SK-N-SH treated with all-trans-retinoic acid at 6 μM for 48 hours (cell line): ENCODE measurements around the gene BBS1.

ENCODE experiments used
- ATAC-seq: fragments of 200-7000 bp; cut with Tn5 transposase; 3 replicates; pipeline ENCODE4 v1.9.1; 2020; ENCODE audit warnings: mild to moderate bottlenecking, moderate library complexity
- ARNTL ChIP-seq: fragments of 450-650 bp; formaldehyde crosslinking; IDR thresholded peaks from 2 replicates; pipeline ENCODE4 v1.5.0; 2020; ENCODE audit warnings: low read depth, mild to moderate bottlenecking, moderate library complexity, borderline replicate concordance
- BACH2 ChIP-seq: fragments of 250-450 bp; sonication (Bioruptor Pico); IDR thresholded peaks from 2 replicates; pipeline ENCODE4 v1.9.0; 2021; ENCODE audit warnings: mild to moderate bottlenecking, borderline replicate concordance
- CREB5 ChIP-seq: fragments of 250-450 bp; sonication (Bioruptor Pico); IDR thresholded peaks from 2 replicates; pipeline ENCODE4 v1.5.1; 2020; ENCODE audit warnings: low read depth, mild to moderate bottlenecking, moderate library complexity
- CSDC2 ChIP-seq: fragments of 250-450 bp; sonication (Bioruptor Pico); IDR thresholded peaks from 2 replicates; pipeline ENCODE4 v1.5.0; 2020; ENCODE audit warnings: mild to moderate bottlenecking, moderate library complexity
- CSRNP3 ChIP-seq: fragments of 250-450 bp; sonication (Bioruptor Pico); IDR thresholded peaks from 2 replicates; pipeline ENCODE4 v1.5.1; 2021; ENCODE audit warnings: mild to moderate bottlenecking, moderate library complexity
- ESRRG ChIP-seq: fragments of 250-450 bp; sonication (Bioruptor Pico); IDR thresholded peaks from 2 replicates; pipeline ENCODE4 v1.6.1; 2021; ENCODE audit warnings: mild to moderate bottlenecking
- GLIS3 ChIP-seq: fragments of 250-450 bp; sonication (Bioruptor Pico); IDR thresholded peaks from 2 replicates; pipeline ENCODE4 v1.5.0; 2020; ENCODE audit warnings: mild to moderate bottlenecking, moderate library complexity
- ISL1 ChIP-seq: fragments of 250-450 bp; sonication (Bioruptor Pico); IDR thresholded peaks from 2 replicates; pipeline ENCODE4 v2.1.2; 2022; ENCODE audit warnings: mild to moderate bottlenecking, moderate library complexity
- PATZ1 ChIP-seq: fragments of 250-450 bp; sonication (Bioruptor Pico); IDR thresholded peaks from 2 replicates; pipeline ENCODE4 v1.8.0; 2020; ENCODE audit warnings: mild to moderate bottlenecking, moderate library complexity, borderline replicate concordance
- PPARA ChIP-seq: fragments of 250-450 bp; sonication (Bioruptor Pico); IDR thresholded peaks from 2 replicates; pipeline ENCODE4 v1.5.0; 2020; ENCODE audit warnings: mild to moderate bottlenecking, borderline replicate concordance
- RARB ChIP-seq: fragments of 250-450 bp; sonication (Bioruptor Pico); IDR thresholded peaks from 2 replicates; pipeline ENCODE4 v1.8.0; 2021; ENCODE audit warnings: mild to moderate bottlenecking, moderate library complexity
- SNAI2 ChIP-seq: fragments of 250-450 bp; sonication (Bioruptor Pico); IDR thresholded peaks from 2 replicates; pipeline ENCODE4 v1.5.0; 2020; ENCODE audit warnings: mild to moderate bottlenecking, moderate library complexity
- TCF4 ChIP-seq: fragments of 250-450 bp; sonication (Bioruptor Pico); IDR thresholded peaks from 2 replicates; pipeline ENCODE4 v1.8.0; 2021; ENCODE audit warnings: mild to moderate bottlenecking, moderate library complexity, borderline replicate concordance
- TOX ChIP-seq: fragments of 250-450 bp; sonication (Bioruptor Pico); IDR thresholded peaks from 2 replicates; pipeline ENCODE4 v1.8.0; 2021; ENCODE audit warnings: mild to moderate bottlenecking, moderate library complexity, borderline replicate concordance
- TSHZ2 ChIP-seq: fragments of 250-450 bp; sonication (Bioruptor Pico); IDR thresholded peaks from 2 replicates; pipeline ENCODE4 v1.5.0; 2020; ENCODE audit warnings: mild to moderate bottlenecking, moderate library complexity
- ZC3H10 ChIP-seq: fragments of 250-450 bp; sonication (Bioruptor Pico); IDR thresholded peaks from 2 replicates; pipeline ENCODE4 v1.5.1; 2021; ENCODE audit warnings: mild to moderate bottlenecking, moderate library complexity
- ZFP3 ChIP-seq: fragments of 250-450 bp; sonication (Bioruptor Pico); IDR thresholded peaks from 2 replicates; pipeline ENCODE4 v1.5.0; 2020; ENCODE audit warnings: mild to moderate bottlenecking, moderate library complexity
- ZFP30 ChIP-seq: fragments of 450-650 bp; formaldehyde crosslinking; IDR thresholded peaks from 2 replicates; pipeline ENCODE4 v1.5.0; 2022; ENCODE audit warnings: mild to moderate bottlenecking, moderate library complexity
- ZNF565 ChIP-seq: fragments of 450-650 bp; formaldehyde crosslinking; conservative IDR thresholded peaks from 2 replicates; pipeline ENCODE4 v1.5.0; 2020; ENCODE audit warnings: low read depth, mild to moderate bottlenecking, moderate library complexity
- ZNF70 ChIP-seq: fragments of 450-650 bp; formaldehyde crosslinking; IDR thresholded peaks from 2 replicates; pipeline ENCODE4 v1.5.0; 2020; ENCODE audit warnings: mild to moderate bottlenecking, moderate library complexity
- ZNF8 ChIP-seq: fragments of 450-650 bp; formaldehyde crosslinking; IDR thresholded peaks from 2 replicates; pipeline ENCODE4 v1.5.0; 2020; ENCODE audit warnings: mild to moderate bottlenecking, moderate library complexity

The BBS1 gene

GRCh38 chr11:66546368-66546965, 36.0 kb downstream of the BBS1 start, which contains the start of gene ACTN3:
TSS of gene ACTN3 (plus strand) at chr11:66546903. CDS start at chr11:66546938, 35 bp downstream.
- TF ChIP-seq RARB (CRISPR knock-in tag): no peak
- TF ChIP-seq GLIS3: peak; percentile 91; the same call in 1 of the 2 replicates
- no peak; the same call in 2 of the 3 replicates for ATAC-seq

GRCh38 chr11:66546966-66547661, 36.7 kb downstream of the BBS1 start:
- no peak for ATAC-seq
- TF ChIP-seq ZNF565 (no peak), TOX (CRISPR knock-in tag) (no peak), CSDC2 (no peak), PATZ1 (CRISPR knock-in tag) (no peak), CSRNP3 (CRISPR knock-in tag) (no peak), SNAI2 (no peak), ZNF70 (CRISPR knock-in tag) (no peak), ARNTL (CRISPR knock-in tag) (no peak), ESRRG (CRISPR knock-in tag) (no peak), ZFP30 (CRISPR knock-in tag) (no peak), ZC3H10 (CRISPR knock-in tag) (no peak), GLIS3 (no peak), PPARA (CRISPR knock-in tag) (no peak), BACH2 (CRISPR knock-in tag) (no peak), ZNF8 (no peak), RARB (CRISPR knock-in tag) (no peak), CREB5 (CRISPR knock-in tag) (no peak), TSHZ2 (CRISPR knock-in tag) (no peak), ISL1 (CRISPR knock-in tag) (no peak), ZFP3 (CRISPR knock-in tag) (no peak)

GRCh38 chr11:66547662-66548009, 37.2 kb downstream of the BBS1 start:
- no peak for ATAC-seq
- TF ChIP-seq PATZ1 (CRISPR knock-in tag): no peak
- TF ChIP-seq RARB (CRISPR knock-in tag): no peak
- TF ChIP-seq ZNF70 (CRISPR knock-in tag): no peak
- TF ChIP-seq ZC3H10 (CRISPR knock-in tag): no peak
- no peak for TF ChIP-seq TCF4 (CRISPR knock-in tag)
- TF ChIP-seq BACH2 (CRISPR knock-in tag): no peak
- TF ChIP-seq CREB5 (CRISPR knock-in tag): no peak
